ENCODE measurements around the gene PPP1R9A.

The PPP1R9A gene

GRCh38 chr7:94908323-94909178, 1.2 kb downstream of the PPP1R9A start:
- Histone ChIP-seq H3K27ac (no peak overlapping the region), H3K9ac (no peak overlapping the region)

DNA sequence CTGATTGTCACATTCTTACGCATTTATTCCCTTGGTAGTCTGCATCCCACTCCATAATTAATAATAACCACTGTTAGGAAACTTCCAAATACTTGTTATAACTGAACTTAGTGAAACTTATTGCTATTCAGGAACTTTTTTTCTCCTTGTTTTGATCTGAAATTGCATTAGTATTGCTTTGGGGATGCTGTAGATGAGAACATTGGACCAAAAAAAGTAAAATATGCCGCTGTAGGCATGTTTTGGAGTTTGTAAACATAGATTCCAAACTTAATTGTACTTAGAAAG, 1.7 kb downstream of the PPP1R9A start:
- H3K4me2 ChIP-seq: no peak overlapping the region
- H3K4me3 ChIP-seq: no peak overlapping the region
- no peak overlapping the region for H3K27ac ChIP-seq
- H3K27me3 ChIP-seq: no peaks in the 10 kb centered on the region
- H3K9ac ChIP-seq: no peak overlapping the region
- H3K9me3 ChIP-seq: peaks cover 9% of the 10 kb centered on the region
- no peaks in the 10 kb centered on the region for H4K20me1 ChIP-seq
- H3K4me1 ChIP-seq: no peaks in the 10 kb centered on the region
- H3K36me3 ChIP-seq: no peaks in the 10 kb centered on the region
- TF ChIP-seq Cebpa-rat (IDR thresholded peaks at IDR 0.05): no peak

More at GRCh38 chr7:94908323-94909178, 1.2 kb downstream of the PPP1R9A start:
- Histone ChIP-seq H3K4me1 (no peaks in the 10 kb centered on the region), H3K27me3 (no peaks in the 10 kb centered on the region), H3K4me3 (no peak overlapping the region), H4K20me1 (no peaks in the 10 kb centered on the region), H3K9me3 (peaks cover 9% of the 10 kb centered on the region), H3K4me2 (no peak overlapping the region), H3K36me3 (no peaks in the 10 kb centered on the region)
- no peak for TF ChIP-seq Cebpa-rat (IDR thresholded peaks at IDR 0.05)

- no peak for TF ChIP-seq Cebpa-rat (IDR thresholded peaks at IDR 0.05)
- no peaks in the 10 kb centered on the region for H3K27me3 ChIP-seq
- H3K9me3 ChIP-seq: peaks cover 9% of the 10 kb centered on the region
- no peak overlapping the region for H3K9ac ChIP-seq
- H3K27ac ChIP-seq: no peak overlapping the region
- no peak overlapping the region for H3K4me2 ChIP-seq
- no peak overlapping the region for H3K4me3 ChIP-seq
- no peaks in the 10 kb centered on the region for H4K20me1 ChIP-seq
- no peaks in the 10 kb centered on the region for H3K4me1 ChIP-seq
- no peaks in the 10 kb centered on the region for H3K36me3 ChIP-seq
Observed at GRCh38 chr7:94912085-94912484, 4.7 kb downstream of the PPP1R9A start.

- Histone ChIP-seq H3K9ac (no peak overlapping the region), H3K4me2 (no peak overlapping the region), H3K27ac (no peak overlapping the region), H3K9me3 (no peaks in the 10 kb centered on the region), H3K4me1 (no peaks in the 10 kb centered on the region), H4K20me1 (no peaks in the 10 kb centered on the region), H3K27me3 (no peaks in the 10 kb centered on the region), H3K36me3 (no peaks in the 10 kb centered on the region), H3K4me3 (no peak overlapping the region)
- TF ChIP-seq Cebpa-rat (IDR thresholded peaks at IDR 0.05): no peak
Observed at GRCh38 chr7:94913391-94913790, 6.0 kb downstream of the PPP1R9A start.

DNA sequence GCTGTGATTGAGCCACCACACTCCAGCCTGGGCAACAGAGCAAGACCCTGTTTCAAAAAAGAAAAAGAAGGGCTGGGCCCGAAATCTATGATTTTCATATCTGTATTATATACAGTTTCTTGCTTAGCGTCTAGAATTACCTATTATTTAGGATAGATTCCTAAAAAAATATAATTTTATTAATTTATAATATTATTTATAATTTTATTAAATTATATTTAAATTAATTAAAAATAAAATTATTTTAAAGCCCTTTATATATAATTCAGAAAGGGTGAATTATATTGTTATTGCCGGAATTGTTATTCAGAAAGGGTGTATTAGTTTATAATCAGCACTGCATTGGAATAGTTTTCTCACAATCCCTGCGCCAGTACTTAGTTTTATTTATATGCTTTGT, 14.5 kb downstream of the PPP1R9A start:
- Histone ChIP-seq H3K4me1 (peaks cover 38% of the 10 kb centered on the region), H3K27ac (no peak overlapping the region), H3K9ac (no peak overlapping the region), H4K20me1 (no peaks in the 10 kb centered on the region), H3K27me3 (no peaks in the 10 kb centered on the region), H3K9me3 (no peaks in the 10 kb centered on the region), H3K4me3 (no peak overlapping the region), H3K36me3 (no peaks in the 10 kb centered on the region), H3K4me2 (no peak overlapping the region)
- no peak for TF ChIP-seq Cebpa-rat (IDR thresholded peaks at IDR 0.05)

GRCh38 chr7:94922457-94922856, 15.1 kb downstream of the PPP1R9A start:
- Histone ChIP-seq H3K27me3 (no peaks in the 10 kb centered on the region), H4K20me1 (no peaks in the 10 kb centered on the region), H3K4me1 (peaks cover 38% of the 10 kb centered on the region), H3K27ac (no peak overlapping the region), H3K36me3 (no peaks in the 10 kb centered on the region), H3K9ac (no peak overlapping the region), H3K4me3 (no peak overlapping the region), H3K4me2 (peak overlapping the region; percentile 62; the same call in 1 of the 2 replicates), H3K9me3 (no peaks in the 10 kb centered on the region)
- TF ChIP-seq Cebpa-rat (IDR thresholded peaks at IDR 0.05): no peak

GRCh38 chr7:94923412-94923811, 16.0 kb downstream of the PPP1R9A start:
- H3K4me1 ChIP-seq: peaks cover 38% of the 10 kb centered on the region
- TF ChIP-seq Cebpa-rat (IDR thresholded peaks at IDR 0.05): no peak
- H3K27me3 ChIP-seq: no peaks in the 10 kb centered on the region
- no peak overlapping the region for H3K4me3 ChIP-seq
- peak overlapping the region; percentile 62 for H3K4me2 ChIP-seq
- no peaks in the 10 kb centered on the region for H3K9me3 ChIP-seq
- H3K9ac ChIP-seq: no peak overlapping the region
- no peaks in the 10 kb centered on the region for H4K20me1 ChIP-seq
- peak overlapping the region; percentile 41 for H3K27ac ChIP-seq
- H3K36me3 ChIP-seq: no peaks in the 10 kb centered on the region

DNA sequence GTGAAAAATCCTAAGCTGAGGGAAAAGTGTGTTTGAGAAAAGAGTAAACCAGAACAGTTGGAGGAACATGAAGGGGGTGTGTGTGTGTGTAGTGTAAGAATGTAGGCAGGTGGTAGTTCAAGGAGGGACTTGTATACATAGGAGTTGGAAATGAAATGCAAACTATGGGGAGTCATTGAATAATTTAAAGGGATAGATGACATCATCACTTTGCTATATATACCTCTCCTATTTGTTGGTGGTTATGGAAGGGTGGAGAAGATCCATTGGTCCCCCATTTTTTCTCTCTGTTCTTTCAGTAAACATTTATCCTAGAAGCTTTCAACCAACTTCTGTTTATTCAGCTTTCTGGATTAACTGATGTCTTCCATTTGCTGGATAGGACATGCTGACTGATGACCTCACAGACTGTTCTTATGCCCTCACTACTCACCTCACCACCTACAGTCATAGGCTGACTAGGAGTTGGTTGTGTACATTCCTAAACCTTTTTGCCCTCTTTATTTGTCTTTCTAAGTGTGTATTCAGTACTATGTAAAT, 20.8 kb downstream of the PPP1R9A start:
- H3K36me3 ChIP-seq: no peaks in the 10 kb centered on the region
- no peaks in the 10 kb centered on the region for H3K27me3 ChIP-seq
- H3K27ac ChIP-seq: no peak overlapping the region
- H3K4me3 ChIP-seq: no peak overlapping the region
- H3K9me3 ChIP-seq: no peaks in the 10 kb centered on the region
- H3K4me1 ChIP-seq: peaks cover 26% of the 10 kb centered on the region
- H4K20me1 ChIP-seq: no peaks in the 10 kb centered on the region
- TF ChIP-seq Cebpa-rat (IDR thresholded peaks at IDR 0.05): no peak
- no peak overlapping the region for H3K4me2 ChIP-seq
- H3K9ac ChIP-seq: no peak overlapping the region

DNA sequence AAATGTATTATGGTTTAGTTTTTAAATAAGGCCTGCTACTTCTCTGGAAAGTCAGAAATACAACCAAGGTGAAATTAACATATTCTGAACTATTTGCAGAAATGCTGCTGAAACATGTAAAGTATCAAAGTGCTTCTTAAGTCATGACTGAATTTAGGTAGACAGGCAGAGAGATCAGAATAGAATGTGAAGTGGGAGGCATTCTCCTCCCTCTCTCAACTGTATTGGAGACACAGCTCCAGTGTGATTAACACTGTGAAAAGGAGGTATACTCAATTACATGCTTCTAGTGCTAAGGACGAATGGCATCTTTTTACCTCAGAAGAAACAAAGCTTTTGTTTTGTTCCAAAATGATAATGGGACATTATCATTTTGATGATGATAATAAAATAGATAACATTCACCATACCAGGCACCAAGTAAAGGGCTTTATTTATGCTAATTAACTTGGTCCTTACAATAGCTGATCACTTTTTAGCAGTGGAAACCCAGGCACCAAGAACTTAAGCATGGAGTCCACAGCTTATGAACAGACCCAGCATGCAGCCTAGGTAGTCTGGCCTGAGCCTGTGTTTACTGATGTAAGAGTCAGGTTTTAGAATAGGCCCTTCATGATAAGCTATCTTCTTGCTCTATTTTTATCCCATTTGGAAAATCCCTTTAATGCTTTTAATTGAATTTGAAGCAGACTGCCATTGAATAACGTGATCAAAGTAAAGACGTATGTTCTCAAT, 26.0 kb downstream of the PPP1R9A start:
- Histone ChIP-seq H3K27me3 (no peaks in the 10 kb centered on the region), H3K9ac (no peak overlapping the region)

GRCh38 chr7:94939395-94939794, 32.0 kb downstream of the PPP1R9A start:
- H3K4me1 ChIP-seq: peaks cover 6% of the 10 kb centered on the region; the same call in 1 of the 2 replicates
- TF ChIP-seq Cebpa-rat (IDR thresholded peaks at IDR 0.05): no peak
- no peak overlapping the region for H3K4me2 ChIP-seq
- H3K27me3 ChIP-seq: no peaks in the 10 kb centered on the region
- H3K9me3 ChIP-seq: no peaks in the 10 kb centered on the region
- no peaks in the 10 kb centered on the region for H3K36me3 ChIP-seq
- no peak overlapping the region for H3K9ac ChIP-seq
- no peak overlapping the region for H3K27ac ChIP-seq
- no peaks in the 10 kb centered on the region for H4K20me1 ChIP-seq
- no peak overlapping the region for H3K4me3 ChIP-seq

More for the DNA sequence above, 26.0 kb downstream of the PPP1R9A start:
- no peak for TF ChIP-seq Cebpa-rat (IDR thresholded peaks at IDR 0.05)
- Histone ChIP-seq H3K4me3 (no peak overlapping the region), H3K4me1 (no peaks in the 10 kb centered on the region), H3K36me3 (no peaks in the 10 kb centered on the region), H3K4me2 (no peak overlapping the region), H3K27ac (no peak overlapping the region), H4K20me1 (no peaks in the 10 kb centered on the region), H3K9me3 (no peaks in the 10 kb centered on the region)

Measured in BLaER1 (cell line).